GM12892 (cell line): ENCODE measurements around the gene HNF4A. TPM values are rescaled to one million over a fixed set of nuclear protein-coding genes. Genes with fewer than 3 reads are reported as not detected.
"Not testable (repeated sequence)": the region's sequence is repeated elsewhere in the genome, so short reads cannot be mapped to it uniquely, and the experiment has no call there.

Source experiments
- DNase-seq: peaks from one replicate; pipeline ENCODE4 v3.0.0; 2011; ENCODE audit not compliant: insufficient read length
- FAIRE-seq: peaks from 2 replicates; lab custom pipeline; 2011; peaks lifted over from hg19 to GRCh38; lab: Jason Lieb, UNC
- POLR2A ChIP-seq: IDR thresholded peaks from 2 replicates; pipeline ENCODE4 v1.6.1; 2011; ENCODE audit warnings: low read depth, low read length, control low read depth
- POLR2AphosphoS5 ChIP-seq: IDR thresholded peaks from 2 replicates; pipeline ENCODE4 v1.6.1; 2011; ENCODE audit warnings: low read depth, low read length, control low read depth
- TAF1 ChIP-seq: IDR thresholded peaks from 2 replicates; pipeline ENCODE4 v1.6.1; 2011; ENCODE audit warnings: low read depth, mild to moderate bottlenecking, control low read depth, low read length, borderline replicate concordance
- polyA plus RNA-seq: library from polyadenylated mRNA; unstranded; fragments of >200 nt; gene quantifications from one replicate; pipeline ENCODE4 v1.2.1, GENCODE V29; 2012; ENCODE audit warnings: missing spikeins, inconsistent platforms; ENCODE audit not compliant: missing spikeins

Gene HNF4A
- polyA plus RNA-seq: not detected

- TF ChIP-seq POLR2A (no peak), POLR2AphosphoS5 (no peak), TAF1 (no peak)
- FAIRE-seq: no peak
- DNase-seq: no peak
Measured at GRCh38 chr20:44355498-44356352, at the start of gene HNF4A. TSS of gene HNF4A (plus strand) at chr20:44355699. CDS start at chr20:44355805, 106 bp downstream.

GRCh38 chr20:44306927-44307326, 48.6 kb upstream of the HNF4A start:
- no peak for TF ChIP-seq POLR2AphosphoS5
- TF ChIP-seq POLR2A: no peak
- no peak for TF ChIP-seq TAF1
- DNase-seq (no peak), FAIRE-seq (no peak)

- DNase-seq (no peak), FAIRE-seq (no peak)
- TF ChIP-seq TAF1: no peak
Measured at GRCh38 chr20:44309763-44310663, 45.5 kb upstream of the HNF4A start.

GRCh38 chr20:44310664-44311639, 44.5 kb upstream of the HNF4A start, which contains the start of gene FITM2:
TSS of gene FITM2 (minus strand) at chr20:44311202. CDS start at chr20:44311148, 54 bp downstream.
- TF ChIP-seq TAF1: no peak; the same call in 1 of the 2 replicates
- TF ChIP-seq POLR2AphosphoS5: no peak
- TF ChIP-seq POLR2A: no peak
- peak; percentile 94 for FAIRE-seq

GRCh38 chr20:44314870-44315269, 40.6 kb upstream of the HNF4A start:
- DNase-seq (no peak), FAIRE-seq (no peak)
- no peak for TF ChIP-seq TAF1
- no peak for TF ChIP-seq POLR2AphosphoS5
- TF ChIP-seq POLR2A: no peak

More at GRCh38 chr20:44310664-44311639, 44.5 kb upstream of the HNF4A start, which contains the start of gene FITM2:
- peak; percentile 99 for DNase-seq

GRCh38 chr20:44319839-44320422, 35.6 kb upstream of the HNF4A start:
- FAIRE-seq (no peak), DNase-seq (no peak)
- TF ChIP-seq POLR2AphosphoS5: no peak

- FAIRE-seq (no peak), DNase-seq (no peak)
- no peak for TF ChIP-seq POLR2A
- no peak for TF ChIP-seq TAF1
- no peak for TF ChIP-seq POLR2AphosphoS5
Measured at GRCh38 chr20:44324343-44324742, 31.2 kb upstream of the HNF4A start.

GRCh38 chr20:44326391-44327159, 28.9 kb upstream of the HNF4A start:
- TF ChIP-seq POLR2AphosphoS5 (no peak), POLR2A (no peak), TAF1 (no peak)
- no peak for FAIRE-seq
- DNase-seq: no peak

GRCh38 chr20:44327748-44328147, 27.8 kb upstream of the HNF4A start:
- DNase-seq, FAIRE-seq: not testable (repeated sequence)

GRCh38 chr20:44328428-44328827, 27.1 kb upstream of the HNF4A start:
- TF ChIP-seq POLR2A: no peak
- no peak for DNase-seq
- no peak for FAIRE-seq
